ENCODE results near the gene CEACAM21.

The CEACAM21 gene

DNA sequence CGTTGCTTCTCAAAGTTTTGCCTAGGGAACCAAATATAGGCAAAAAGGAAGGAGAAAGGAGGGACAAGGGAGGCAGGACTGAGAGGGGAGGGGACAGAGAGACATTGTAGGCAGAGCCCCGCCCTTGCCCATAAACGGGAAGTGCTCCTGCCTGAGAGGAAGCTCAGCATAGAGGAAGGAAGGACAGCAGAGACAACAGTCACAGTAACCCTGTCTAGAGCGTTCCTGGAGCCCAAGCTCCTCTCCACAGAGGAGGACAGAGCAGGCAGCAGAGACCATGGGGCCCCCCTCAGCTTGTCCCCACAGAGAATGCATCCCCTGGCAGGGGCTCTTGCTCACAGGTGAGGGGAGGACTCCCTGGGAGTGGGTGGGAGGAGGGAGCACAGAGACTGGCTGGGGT is at the start of gene CEACAM21:
Gene CEACAM21, plus strand, starts transcription at position 169 of the 400 bp plus-strand sequence. Its CDS starts 109 bp downstream, at position 278.
- DNase-seq (ENCODE audit: low read depth, low spot score) = no peak
- TF ChIP-seq, protein P1, sequence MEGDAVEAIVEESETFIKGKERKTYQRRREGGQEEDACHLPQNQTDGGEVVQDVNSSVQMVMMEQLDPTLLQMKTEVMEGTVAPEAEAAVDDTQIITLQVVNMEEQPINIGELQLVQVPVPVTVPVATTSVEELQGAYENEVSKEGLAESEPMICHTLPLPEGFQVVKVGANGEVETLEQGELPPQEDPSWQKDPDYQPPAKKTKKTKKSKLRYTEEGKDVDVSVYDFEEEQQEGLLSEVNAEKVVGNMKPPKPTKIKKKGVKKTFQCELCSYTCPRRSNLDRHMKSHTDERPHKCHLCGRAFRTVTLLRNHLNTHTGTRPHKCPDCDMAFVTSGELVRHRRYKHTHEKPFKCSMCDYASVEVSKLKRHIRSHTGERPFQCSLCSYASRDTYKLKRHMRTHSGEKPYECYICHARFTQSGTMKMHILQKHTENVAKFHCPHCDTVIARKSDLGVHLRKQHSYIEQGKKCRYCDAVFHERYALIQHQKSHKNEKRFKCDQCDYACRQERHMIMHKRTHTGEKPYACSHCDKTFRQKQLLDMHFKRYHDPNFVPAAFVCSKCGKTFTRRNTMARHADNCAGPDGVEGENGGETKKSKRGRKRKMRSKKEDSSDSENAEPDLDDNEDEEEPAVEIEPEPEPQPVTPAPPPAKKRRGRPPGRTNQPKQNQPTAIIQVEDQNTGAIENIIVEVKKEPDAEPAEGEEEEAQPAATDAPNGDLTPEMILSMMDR (IDR thresholded peaks at IDR 0.05; ENCODE audit: low read depth, low read length) = no peak
- H3K4me3 ChIP-seq (ENCODE audit: low read depth, low read length) = no peak within 1 kb of the TSS
- in situ Hi-C loops (cut with HindIII; ENCODE audit: low sequenced_read_pairs) = no loop called here

DNA sequence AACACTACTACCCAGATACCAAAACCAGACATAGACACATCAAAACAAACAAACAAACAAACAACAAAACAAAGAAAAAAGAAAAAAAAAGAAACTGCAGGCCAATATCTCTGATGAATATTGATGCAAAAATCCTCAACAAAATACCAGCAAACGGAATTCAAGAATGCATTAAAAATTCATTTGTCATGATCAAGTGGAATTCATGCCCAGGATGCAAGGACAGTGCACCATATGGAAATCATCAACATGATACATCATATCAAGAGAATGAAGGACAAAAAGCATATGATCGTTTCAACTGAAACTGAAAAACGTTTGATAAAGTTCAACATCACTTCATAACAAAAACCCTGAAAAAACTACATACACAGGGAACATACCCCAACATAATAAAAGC is 48.9 kb upstream of the CEACAM21 start:
- no peak for DNase-seq (ENCODE audit: low read depth, low spot score)
- in situ Hi-C loops (cut with HindIII; ENCODE audit: low sequenced_read_pairs) = no loop called here

GRCh38 chr19:41528106-41528505 is 47.9 kb upstream of the CEACAM21 start:
- TF ChIP-seq, protein P1 (IDR thresholded peaks at IDR 0.05; ENCODE audit: low read depth, low read length) = no peak
- DNase-seq (ENCODE audit: low read depth, low spot score) = no peak
- H3K4me3 ChIP-seq (ENCODE audit: low read depth, low read length) = no peak overlapping the region
- in situ Hi-C loops (cut with HindIII; ENCODE audit: low sequenced_read_pairs) = no loop called here

More for the DNA sequence above, 48.9 kb upstream of the CEACAM21 start:
- no peak overlapping the region for H3K4me3 ChIP-seq (ENCODE audit: low read depth, low read length)
- TF ChIP-seq, protein P1 (IDR thresholded peaks at IDR 0.05; ENCODE audit: low read depth, low read length) = no peak

DNA sequence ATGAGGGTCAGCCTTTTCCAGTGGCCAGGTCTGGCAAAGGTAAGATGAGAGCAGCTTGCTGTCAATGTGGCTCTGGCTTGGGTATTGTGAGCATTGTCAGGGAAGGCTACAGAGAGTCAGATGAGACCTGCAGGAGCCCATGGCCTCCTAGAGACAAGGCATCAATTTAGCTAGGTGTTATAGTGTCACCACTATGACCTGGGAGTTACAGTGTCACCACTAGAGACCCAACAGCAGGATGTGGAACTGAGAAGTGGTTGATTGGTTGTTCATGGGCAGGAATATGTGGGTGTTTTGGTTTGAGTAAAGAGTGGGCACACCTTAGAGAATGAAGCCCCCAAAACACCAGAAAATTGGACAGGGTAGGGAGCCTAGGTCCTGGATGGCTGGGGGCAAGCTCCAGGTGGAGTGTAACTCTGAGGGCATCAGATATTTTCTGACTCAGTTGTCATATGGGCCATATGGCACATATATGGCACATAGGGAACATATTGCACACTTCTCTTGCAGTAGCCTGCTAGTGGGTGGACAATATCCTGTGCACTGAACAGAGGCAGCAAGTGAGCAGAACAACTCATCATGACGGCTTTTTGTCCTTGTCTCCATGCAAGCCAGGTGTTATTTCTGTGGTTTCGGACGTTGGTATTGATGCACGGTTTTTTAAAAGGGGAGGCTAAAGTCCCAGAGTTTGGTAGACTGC is 46.3 kb upstream of the CEACAM21 start:
- H3K4me3 ChIP-seq (ENCODE audit: low read depth, low read length) = no peak overlapping the region
- TF ChIP-seq, protein P1 (IDR thresholded peaks at IDR 0.05; ENCODE audit: low read depth, low read length) = no peak
- no peak for DNase-seq (ENCODE audit: low read depth, low spot score)
- in situ Hi-C loops (cut with HindIII; ENCODE audit: low sequenced_read_pairs) = no loop called here

DNA sequence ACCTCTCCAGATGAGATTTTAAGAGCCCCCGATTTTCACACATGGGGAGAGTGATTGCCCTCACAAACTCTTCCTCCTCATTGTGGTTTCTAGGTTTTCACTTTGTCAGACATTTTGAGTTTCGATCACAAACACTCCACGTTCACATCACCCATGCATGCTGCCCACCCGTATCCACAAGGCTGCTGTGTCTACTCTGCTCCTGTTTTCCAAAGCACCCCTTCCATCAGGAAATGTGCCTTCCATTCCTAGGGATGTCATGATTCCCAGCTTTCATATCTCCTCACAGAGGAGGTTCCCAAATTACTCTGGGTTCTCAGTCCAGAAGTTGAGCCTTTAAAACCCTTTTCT is 45.8 kb upstream of the CEACAM21 start:
- in situ Hi-C loops (cut with HindIII; ENCODE audit: low sequenced_read_pairs) = no loop called here
- H3K4me3 ChIP-seq (ENCODE audit: low read depth, low read length) = no peak overlapping the region
- TF ChIP-seq, protein P1 (IDR thresholded peaks at IDR 0.05; ENCODE audit: low read depth, low read length) = no peak
- DNase-seq (ENCODE audit: low read depth, low spot score) = no peak

DNA sequence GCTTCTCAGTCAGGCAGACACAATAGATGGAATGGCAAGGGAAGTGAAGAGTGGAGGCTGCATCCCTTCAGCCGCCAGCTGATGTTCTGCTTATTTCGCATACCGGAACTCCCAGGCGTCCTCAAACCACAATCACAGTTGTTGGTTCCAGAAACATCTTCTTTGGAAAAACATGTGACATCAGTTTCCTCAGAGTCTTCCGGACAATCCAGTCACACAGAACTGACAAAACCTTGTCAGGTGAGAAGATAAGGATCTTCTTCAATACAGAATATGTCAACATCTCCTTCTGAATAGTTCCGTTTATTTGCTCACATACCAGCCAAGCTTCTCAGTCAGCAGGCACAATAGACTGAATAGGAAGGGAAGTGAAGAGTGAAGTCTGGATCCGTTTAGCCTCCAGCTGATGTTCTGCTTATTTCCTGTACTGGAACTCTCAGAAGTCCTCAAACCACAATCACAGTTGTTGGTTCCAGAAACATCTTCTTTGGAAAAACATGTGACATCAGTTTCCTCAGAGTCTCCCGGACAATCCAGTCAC is 45.1 kb upstream of the CEACAM21 start:
- TF ChIP-seq, protein P1 (IDR thresholded peaks at IDR 0.05; ENCODE audit: low read depth, low read length) = no peak
- in situ Hi-C loops (cut with HindIII; ENCODE audit: low sequenced_read_pairs) = no loop called here
- DNase-seq (ENCODE audit: low read depth, low spot score) = no peak
- no peak overlapping the region for H3K4me3 ChIP-seq (ENCODE audit: low read depth, low read length)
